ENCODE data around the gene HMGXB3.

The HMGXB3 gene

GRCh38 chr5:150000256-150000989 lies at the start of gene HMGXB3, which contains the start of gene TIGD6:
TSS of gene HMGXB3 (plus strand) at chr5:150000739. CDS start at chr5:150004853, 4,114 bp downstream.
TSS of gene TIGD6 (minus strand) at chr5:150000654. CDS start at chr5:149996348, 4,306 bp downstream.
- peak within 1 kb of the TSS; percentile 98 for H3K4me3 ChIP-seq (ENCODE audit: low read depth, low read length)
- ChIA-PET CTCF (interaction anchor here (1.1 to 3.8 kb wide), 9 partner anchors 9 to 220 kb away, joined by 3 to 48 read pairs (median 6); no protein-coding TSS in a partner anchor), POLR2A (interaction anchor here (0.6 to 1.6 kb wide), 14 partner anchors 10 to 471 kb away, joined by 3 to 5 read pairs (median 3); partner anchors contain the start of gene SLC26A2)
- peak; percentile 57 for DNase-seq (ENCODE audit: low read depth, low spot score)
- TF ChIP-seq CTCF (IDR thresholded peaks at IDR 0.05; ENCODE audit: insufficient read depth, low read length, missing control alignments), result peak; percentile 18

- no peak for DNase-seq (ENCODE audit: low read depth, low spot score)
- H3K4me3 ChIP-seq (ENCODE audit: low read depth, low read length), result no peak overlapping the region
- TF ChIP-seq CTCF (IDR thresholded peaks at IDR 0.05; ENCODE audit: insufficient read depth, low read length, missing control alignments), result no peak
- POLR2A ChIA-PET, result no interaction called here
- CTCF ChIA-PET, result interaction anchor here (0.5 to 2.3 kb wide), 5 partner anchors 10 to 120 kb away, joined by 3 to 16 read pairs (median 5); partner anchors contain the start of gene SLC26A2
Measured at GRCh38 chr5:149951138-149951749, 49.3 kb upstream of the HMGXB3 start.

- no peak overlapping the region for H3K4me3 ChIP-seq (ENCODE audit: low read depth, low read length)
- TF ChIP-seq CTCF (IDR thresholded peaks at IDR 0.05; ENCODE audit: insufficient read depth, low read length, missing control alignments), result no peak
- ChIA-PET POLR2A (no interaction called here), CTCF (interaction anchor here (1.6 kb wide), 1 partner anchor 119 kb away, joined by 3 read pairs; no protein-coding TSS in a partner anchor)
- no peak for DNase-seq (ENCODE audit: low read depth, low spot score)
Measured at GRCh38 chr5:149953436-149954121, 47.0 kb upstream of the HMGXB3 start.

GRCh38 chr5:149954798-149955197 lies 45.7 kb upstream of the HMGXB3 start:
- H3K4me3 ChIP-seq (ENCODE audit: low read depth, low read length), result no peak overlapping the region
- DNase-seq (ENCODE audit: low read depth, low spot score), result no peak
- TF ChIP-seq CTCF (IDR thresholded peaks at IDR 0.05; ENCODE audit: insufficient read depth, low read length, missing control alignments), result no peak
- ChIA-PET POLR2A (no interaction called here), CTCF (interaction anchor here (0.6 to 1.8 kb wide), 3 partner anchors 19 to 117 kb away, joined by 3 to 4 read pairs (median 4); no protein-coding TSS in a partner anchor)

- no peak overlapping the region for H3K4me3 ChIP-seq (ENCODE audit: low read depth, low read length)
- ChIA-PET CTCF (interaction anchor here (1.1 to 14.3 kb wide), 4 partner anchors 10 to 124 kb away, joined by 3 to 429 read pairs (median 31); no protein-coding TSS in a partner anchor), POLR2A (no interaction called here)
- TF ChIP-seq CTCF (IDR thresholded peaks at IDR 0.05; ENCODE audit: insufficient read depth, low read length, missing control alignments), result no peak
- no peak for DNase-seq (ENCODE audit: low read depth, low spot score)
Measured at GRCh38 chr5:149956685-149957084, 43.9 kb upstream of the HMGXB3 start.
